Ishikawa (cell line): Measurements from ENCODE around the gene EFNA3.

Experiments used
- EP300 ChIP-seq: IDR thresholded peaks from 2 replicates; pipeline ENCODE4 v1.6.1; 2012; ENCODE audit warnings: borderline replicate concordance
- MAX ChIP-seq: IDR thresholded peaks from 2 replicates; pipeline ENCODE4 v1.6.1; 2012
- YY1 ChIP-seq: IDR thresholded peaks from 2 replicates; pipeline ENCODE4 v1.6.1; 2012; ENCODE audit warnings: low read depth
- ZBTB7A ChIP-seq: IDR thresholded peaks from 2 replicates; pipeline ENCODE4 v1.6.1; 2012; ENCODE audit warnings: low read depth

- TF ChIP-seq MAX (peak; percentile 68), YY1 (no peak), ZBTB7A (peak; percentile 98), EP300 (no peak)
These were observed 1.9 kb downstream of the EFNA3 start for GRCh38 chr1:155080312-155081228.
